ENCODE results near the gene PES1.

Gene PES1

GRCh38 chr22:30578481-30578880 lies 13.2 kb downstream of the PES1 start:
- H3K36me3 ChIP-seq (ENCODE audit: insufficient read depth, low read length) = peaks cover 63% of the 10 kb centered on the region; the same call in 1 of the 2 replicates

GRCh38 chr22:30575859-30576258 lies 15.9 kb downstream of the PES1 start:
- no peaks in the 10 kb centered on the region for H3K79me2 ChIP-seq (ENCODE audit: insufficient read depth, low read length)
- H3K36me3 ChIP-seq (ENCODE audit: insufficient read depth, low read length) = peaks cover 46% of the 10 kb centered on the region; the same call in 1 of the 2 replicates
- no peaks in the 10 kb centered on the region for H3F3A ChIP-seq (ENCODE audit: low read depth)
- no peaks in the 10 kb centered on the region for H3K9me3 ChIP-seq (ENCODE audit: insufficient read depth, low read depth, low read length)
- TF ChIP-seq EZH2phosphoT487 (IDR thresholded peaks at IDR 0.05; ENCODE audit: borderline replicate concordance) (no peak), CTCF (conservative IDR thresholded peaks at IDR 0.05; ENCODE audit: low read length) (no peak)
- H3K4me1 ChIP-seq (ENCODE audit: insufficient read depth, low read length, poor library complexity, severe bottlenecking) = no peaks in the 10 kb centered on the region
- H2AFZ ChIP-seq (ENCODE audit: low read length) = no peak overlapping the region
- no peak overlapping the region for H3K4me2 ChIP-seq (ENCODE audit: low read depth, low read length, poor library complexity, severe bottlenecking)
- H3K4me3 ChIP-seq (ENCODE audit: low read length, poor library complexity, severe bottlenecking) = no peak overlapping the region
- no peaks in the 10 kb centered on the region for H3K9me2 ChIP-seq (replicated peaks; ENCODE audit: low read depth, low read length)
- no peaks in the 10 kb centered on the region for H3K27me3 ChIP-seq (ENCODE audit: insufficient read depth, low read length, poor library complexity, severe bottlenecking)
- H3K9ac ChIP-seq (ENCODE audit: low read depth, low read length, poor library complexity, severe bottlenecking) = no peak overlapping the region
- H4K20me1 ChIP-seq (ENCODE audit: insufficient read depth, low read length, poor library complexity, severe bottlenecking) = no peaks in the 10 kb centered on the region

More at GRCh38 chr22:30578481-30578880, 13.2 kb downstream of the PES1 start:
- Histone ChIP-seq H3K79me2 (ENCODE audit: insufficient read depth, low read length) (no peaks in the 10 kb centered on the region), H3K9me3 (ENCODE audit: insufficient read depth, low read depth, low read length) (no peaks in the 10 kb centered on the region), H3K4me1 (ENCODE audit: insufficient read depth, low read length, poor library complexity, severe bottlenecking) (no peaks in the 10 kb centered on the region), H3K4me3 (ENCODE audit: low read length, poor library complexity, severe bottlenecking) (no peak overlapping the region), H4K20me1 (ENCODE audit: insufficient read depth, low read length, poor library complexity, severe bottlenecking) (no peaks in the 10 kb centered on the region), H3K9me2 (replicated peaks; ENCODE audit: low read depth, low read length) (no peaks in the 10 kb centered on the region), H3K9ac (ENCODE audit: low read depth, low read length, poor library complexity, severe bottlenecking) (no peak overlapping the region), H2AFZ (ENCODE audit: low read length) (no peak overlapping the region), H3F3A (ENCODE audit: low read depth) (no peaks in the 10 kb centered on the region), H3K4me2 (ENCODE audit: low read depth, low read length, poor library complexity, severe bottlenecking) (no peak overlapping the region), H3K27me3 (ENCODE audit: insufficient read depth, low read length, poor library complexity, severe bottlenecking) (no peaks in the 10 kb centered on the region)
- TF ChIP-seq EZH2phosphoT487 (IDR thresholded peaks at IDR 0.05; ENCODE audit: borderline replicate concordance) = no peak
- no peak for TF ChIP-seq CTCF (conservative IDR thresholded peaks at IDR 0.05; ENCODE audit: low read length)

GRCh38 chr22:30574997-30575671 lies 16.6 kb downstream of the PES1 start:
- no peaks in the 10 kb centered on the region for H4K20me1 ChIP-seq (ENCODE audit: insufficient read depth, low read length, poor library complexity, severe bottlenecking)
- no peaks in the 10 kb centered on the region for H3K79me2 ChIP-seq (ENCODE audit: insufficient read depth, low read length)
- no peak overlapping the region for H2AFZ ChIP-seq (ENCODE audit: low read length)

More at GRCh38 chr22:30574997-30575671, 16.6 kb downstream of the PES1 start:
- Histone ChIP-seq H3K9ac (ENCODE audit: low read depth, low read length, poor library complexity, severe bottlenecking) (no peak overlapping the region), H3K9me2 (replicated peaks; ENCODE audit: low read depth, low read length) (no peaks in the 10 kb centered on the region), H3K9me3 (ENCODE audit: insufficient read depth, low read depth, low read length) (no peaks in the 10 kb centered on the region), H3K4me1 (ENCODE audit: insufficient read depth, low read length, poor library complexity, severe bottlenecking) (no peaks in the 10 kb centered on the region), H3K27me3 (ENCODE audit: insufficient read depth, low read length, poor library complexity, severe bottlenecking) (no peaks in the 10 kb centered on the region), H3K4me2 (ENCODE audit: low read depth, low read length, poor library complexity, severe bottlenecking) (no peak overlapping the region), H3F3A (ENCODE audit: low read depth) (no peaks in the 10 kb centered on the region), H3K36me3 (ENCODE audit: insufficient read depth, low read length) (peaks cover 38% of the 10 kb centered on the region; the same call in 1 of the 2 replicates), H3K4me3 (ENCODE audit: low read length, poor library complexity, severe bottlenecking) (no peak overlapping the region)
- TF ChIP-seq CTCF (conservative IDR thresholded peaks at IDR 0.05; ENCODE audit: low read length) = no peak
- TF ChIP-seq EZH2phosphoT487 (IDR thresholded peaks at IDR 0.05; ENCODE audit: borderline replicate concordance) = no peak
